B cell (primary cell): ENCODE results near the gene KPNA2. TPM values are rescaled to one million over a fixed set of nuclear protein-coding genes. Genes with fewer than 3 reads are reported as not detected.

Source experiments
- ATAC-seq: fragments of 200-7000 bp; cut with Tn5 transposase; one replicate; pipeline ENCODE4 v1.10.0; 2021; ENCODE audit warnings: low read depth, mild to moderate bottlenecking, moderate number of reproducible peaks, moderate library complexity
- CTCF ChIA-PET: fragments of 350-600 bp; sonication (Branson Sonifier 250); formaldehyde crosslinking; loops from one replicate; lab custom pipeline; 2021; ENCODE audit warnings: antibody characterized with exemption, inconsistent platforms; lab: Charles Lee
- POLR2A ChIA-PET: fragments of 350-600 bp; sonication (Branson Sonifier 250); formaldehyde crosslinking; loops from one replicate; lab custom pipeline; 2021; ENCODE audit warnings: antibody characterized with exemption; lab: Charles Lee
- DNase-seq: peaks from one replicate; pipeline ENCODE4 v3.0.0; 2013
- H2AFZ ChIP-seq: 2 replicates; pipeline ENCODE4 v1.6.1; 2012; ENCODE audit warnings: mild to moderate bottlenecking, low read depth, low read length; ENCODE audit not compliant: insufficient read depth, poor library complexity, severe bottlenecking
- H3K27ac ChIP-seq, 2 donors: 1 replicate in 1 of 2; 2 replicates in 1 of 2; pipeline ENCODE4 v1.5.1; 2012 to 2013; ENCODE audit warnings: low read length in 2 of 2, mild to moderate bottlenecking in 2 of 2, moderate library complexity in 1 of 2
- H3K27me3 ChIP-seq, 4 experiments: fragments of 200-600 bp in 1 of 4; sonication (generic) in 1 of 4; replicated peaks in 1 of 4; 1 replicate in 2 of 4; 2 replicates in 2 of 4; pipeline versions ENCODE4 v1.6.1 to v1.7.0; 2013 to 2016; ENCODE audit warnings: low read length in 3 of 4, mild to moderate bottlenecking in 2 of 4, mixed read lengths in 1 of 4, moderate library complexity in 1 of 4; ENCODE audit not compliant: insufficient read depth in 4 of 4, control insufficient read depth in 3 of 4; ENCODE audit errors: control extremely low read depth in 1 of 4
- H3K36me3 ChIP-seq, 2 experiments: replicated peaks in 1 of 2; 1 replicate in 1 of 2; 2 replicates in 1 of 2; pipeline versions ENCODE4 v1.6.1 to v1.7.1; 2013; ENCODE audit warnings: low read length in 1 of 2; ENCODE audit not compliant: insufficient read depth in 2 of 2, control insufficient read depth in 1 of 2; ENCODE audit errors: control extremely low read depth in 1 of 2, extremely low read depth in 1 of 2
- H3K4me1 ChIP-seq, 2 donors: fragments of 200-600 bp in 1 of 2; sonication (generic) in 1 of 2; 1 replicate in 1 of 2; 2 replicates in 1 of 2; pipeline versions ENCODE4 v1.5.1 to v1.6.1; 2013 to 2017; ENCODE audit warnings: low read length in 2 of 2; ENCODE audit not compliant: control insufficient read depth in 2 of 2, insufficient read depth in 2 of 2
- H3K4me2 ChIP-seq: replicated peaks from 2 replicates; pipeline ENCODE3; 2012; ENCODE audit warnings: mild to moderate bottlenecking, low read depth, low read length; ENCODE audit not compliant: poor library complexity, severe bottlenecking
- H3K4me3 ChIP-seq, 5 experiments: fragments of 200-600 bp in 1 of 5; sonication (generic) in 1 of 5; 1 replicate in 3 of 5; 2 replicates in 2 of 5; pipeline versions ENCODE4 v1.5.1 to v1.7.0; 2011 to 2016; ENCODE audit warnings: low read length in 4 of 5, mild to moderate bottlenecking in 4 of 5, low read depth in 2 of 5, control low read depth in 1 of 5, moderate library complexity in 1 of 5; ENCODE audit not compliant: insufficient read depth in 1 of 5; ENCODE audit errors: control extremely low read depth in 1 of 5, extremely low read depth in 1 of 5
- H3K79me2 ChIP-seq: fragments of 200-600 bp; sonication (generic); one replicate; pipeline ENCODE4 v1.6.0; 2016; ENCODE audit warnings: low read length; ENCODE audit not compliant: control insufficient read depth, insufficient read depth
- H3K9ac ChIP-seq: fragments of 200-600 bp; sonication (generic); 2 replicates; pipeline ENCODE4 v1.6.1; 2017; ENCODE audit warnings: mild to moderate bottlenecking, low read length, moderate library complexity
- H3K9me3 ChIP-seq, 3 donors: one replicate each; pipeline versions ENCODE4 v1.6.1 to v1.7.1; 2013; ENCODE audit warnings: low read length in 2 of 3; ENCODE audit not compliant: control insufficient read depth in 2 of 3, insufficient read depth in 1 of 3; ENCODE audit errors: control extremely low read depth in 1 of 3
- H4K20me1 ChIP-seq: 2 replicates; pipeline ENCODE4 v1.6.0; 2012; ENCODE audit warnings: mild to moderate bottlenecking, low read length; ENCODE audit not compliant: insufficient read depth, control insufficient read depth, poor library complexity, severe bottlenecking
- H3K27ac Mint-ChIP-seq: one replicate; pipeline ENCODE4 v1.8.0; 2021; ENCODE audit warnings: mixed read lengths
- H3K27me3 Mint-ChIP-seq: one replicate; pipeline ENCODE4 v1.8.0; 2021; ENCODE audit warnings: mixed read lengths
- H3K4me1 Mint-ChIP-seq: one replicate; pipeline ENCODE4 v1.8.0; 2021; ENCODE audit warnings: mixed read lengths
- H3K4me3 Mint-ChIP-seq: one replicate; pipeline ENCODE4 v1.8.0; 2021; ENCODE audit warnings: mixed read lengths
- H3K9me3 Mint-ChIP-seq: one replicate; pipeline ENCODE4 v1.8.0; 2022; ENCODE audit warnings: mixed read lengths; ENCODE audit not compliant: insufficient read depth
- EZH2 ChIP-seq: IDR thresholded peaks from 2 replicates; pipeline ENCODE4 v1.6.1; 2012; ENCODE audit warnings: borderline replicate concordance, low read depth, mild to moderate bottlenecking, moderate library complexity, low read length; ENCODE audit not compliant: insufficient read depth, poor library complexity, severe bottlenecking
- WGBS: methylation state at CpG from one replicate; pipeline ENCODE4 v1.1.5; 2013; ENCODE audit warnings: missing lambda C conversion rate; ENCODE audit not compliant: insufficient coverage; 5-methylcytosine and 5-hydroxymethylcytosine counted together
- intact Hi-C: fragments of 100-400 bp; cut with micrococcal nuclease; formaldehyde crosslinking; loops from one replicate; pipeline ENCODE4 v1.10.0; 2022
- polyA plus RNA-seq: library from polyadenylated mRNA; depleted of rRNA; stranded (reverse); fragments of >200 nt; gene quantifications from 2 replicates; pipeline ENCODE4 v1.2.3, GENCODE V29; 2012
- total RNA-seq, 2 donors: library from RNA; stranded (reverse); fragments of 120-200 nt in 1 of 2; gene quantifications; 1 replicate in 1 of 2; 2 replicates in 1 of 2; pipeline versions ENCODE4 v1.2.3 to v1.2.4, GENCODE V29; 2013 to 2022
- TF ChIP-seq, protein P1 (sequence below): fragments of 200-600 bp; IDR thresholded peaks from one replicate; pipeline ENCODE4 v1.8.0; 2022; ENCODE audit warnings: antibody characterized with exemption, mild to moderate bottlenecking

KPNA2 gene
- total and polyA plus RNA-seq, 2 donors (not counting 1 experiment from before 2014, with no cell fraction given): 20.0 to 25.2 TPM

DNA sequence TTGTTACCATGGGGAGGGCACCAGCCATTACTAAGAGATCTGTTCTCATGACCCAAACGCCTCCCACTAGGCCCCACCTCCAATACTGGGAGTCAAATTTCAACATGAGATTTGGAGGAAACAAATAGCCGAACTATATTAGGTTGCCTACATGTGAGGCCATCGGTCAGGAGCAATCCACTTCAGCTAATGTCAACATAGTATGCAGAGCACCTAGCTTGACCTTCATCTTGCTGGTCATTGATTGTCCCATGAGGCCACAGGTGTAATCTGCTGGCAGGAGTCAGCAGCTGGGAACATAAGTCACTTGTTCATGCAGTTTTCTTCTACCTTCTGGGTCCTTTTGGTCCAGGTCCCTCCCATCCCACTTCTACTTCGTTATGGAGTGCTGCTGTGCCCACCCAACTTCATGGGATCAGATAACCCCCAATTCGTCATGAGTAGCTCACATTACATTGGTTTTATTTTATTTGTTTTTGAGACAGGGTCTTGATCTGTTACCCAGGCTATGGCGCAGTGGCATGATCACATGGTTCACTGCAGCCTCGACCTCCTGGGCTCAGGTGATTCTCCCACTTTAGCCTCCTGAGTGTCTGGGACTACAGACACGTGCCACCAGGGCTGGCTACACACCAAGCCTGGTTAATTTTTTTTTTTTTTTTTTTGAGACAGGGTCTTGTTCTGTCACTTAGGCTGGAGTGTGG, 5.9 kb upstream of the KPNA2 start:
- POLR2A ChIA-PET: no interaction called here
- Histone ChIP-seq H2AFZ (no peak overlapping the region), H3K27me3 (no peaks in the 10 kb centered on the region), H3K4me3 (no peak overlapping the region), H3K4me1 (no peaks in the 10 kb centered on the region), H3K27ac (no peak overlapping the region), H4K20me1 (no peaks in the 10 kb centered on the region), H3K36me3 (no peaks in the 10 kb centered on the region), H3K79me2 (no peaks in the 10 kb centered on the region), H3K4me2 (no peak overlapping the region), H3K9me3 (no peaks in the 10 kb centered on the region), H3K9ac (no peak overlapping the region)
- ATAC-seq (no peak), DNase-seq (no peak)
- Mint-ChIP-seq H3K9me3 (no peaks in the 10 kb centered on the region), H3K4me3 (no peak overlapping the region), H3K27me3 (no peaks in the 10 kb centered on the region), H3K4me1 (no peaks in the 10 kb centered on the region), H3K27ac (no peak overlapping the region)
- whole genome bisulfite sequencing: 89% methylated on average over 4 of the region's 8 CpGs
- TF ChIP-seq, protein P1, sequence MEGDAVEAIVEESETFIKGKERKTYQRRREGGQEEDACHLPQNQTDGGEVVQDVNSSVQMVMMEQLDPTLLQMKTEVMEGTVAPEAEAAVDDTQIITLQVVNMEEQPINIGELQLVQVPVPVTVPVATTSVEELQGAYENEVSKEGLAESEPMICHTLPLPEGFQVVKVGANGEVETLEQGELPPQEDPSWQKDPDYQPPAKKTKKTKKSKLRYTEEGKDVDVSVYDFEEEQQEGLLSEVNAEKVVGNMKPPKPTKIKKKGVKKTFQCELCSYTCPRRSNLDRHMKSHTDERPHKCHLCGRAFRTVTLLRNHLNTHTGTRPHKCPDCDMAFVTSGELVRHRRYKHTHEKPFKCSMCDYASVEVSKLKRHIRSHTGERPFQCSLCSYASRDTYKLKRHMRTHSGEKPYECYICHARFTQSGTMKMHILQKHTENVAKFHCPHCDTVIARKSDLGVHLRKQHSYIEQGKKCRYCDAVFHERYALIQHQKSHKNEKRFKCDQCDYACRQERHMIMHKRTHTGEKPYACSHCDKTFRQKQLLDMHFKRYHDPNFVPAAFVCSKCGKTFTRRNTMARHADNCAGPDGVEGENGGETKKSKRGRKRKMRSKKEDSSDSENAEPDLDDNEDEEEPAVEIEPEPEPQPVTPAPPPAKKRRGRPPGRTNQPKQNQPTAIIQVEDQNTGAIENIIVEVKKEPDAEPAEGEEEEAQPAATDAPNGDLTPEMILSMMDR: no peak
- no peak for TF ChIP-seq EZH2
- intact Hi-C loops: loop anchor here (10.0 kb wide), 1 partner anchor 175 kb away; no protein-coding TSS in a partner anchor
- CTCF ChIA-PET: interaction anchor here (0.7 to 1.2 kb wide), 2 partner anchors 437 to 655 kb away, joined by 3 to 4 read pairs; no protein-coding TSS in a partner anchor
